HG03108 (cell line): ENCODE measurements around the gene TMEM250.

Experiments
- ATAC-seq: cut with Tn5 transposase; IDR thresholded peaks from one replicate; pipeline ENCODE4 v1.9.1; 2021; ENCODE audit warnings: moderate library complexity; ENCODE audit not compliant: unreplicated experiment

The TMEM250 gene

GRCh38 chr9:136133191-136133958 is 14.7 kb upstream of the TMEM250 start:
- ATAC-seq, result no peak

- no peak for ATAC-seq
Measured at GRCh38 chr9:136132512-136133050, 13.9 kb upstream of the TMEM250 start.

GRCh38 chr9:136131629-136132511 is 13.2 kb upstream of the TMEM250 start:
- ATAC-seq, result no peak

GRCh38 chr9:136129176-136129575 is 10.5 kb upstream of the TMEM250 start:
- no peak for ATAC-seq

- no peak for ATAC-seq
Measured at GRCh38 chr9:136128436-136128835, 9.8 kb upstream of the TMEM250 start.

- no peak for ATAC-seq
Measured at GRCh38 chr9:136127313-136127712, 8.6 kb upstream of the TMEM250 start.

GRCh38 chr9:136124976-136125692 is 6.5 kb upstream of the TMEM250 start:
- ATAC-seq, result no peak

GRCh38 chr9:136122425-136123383 is 4.0 kb upstream of the TMEM250 start:
- no peak for ATAC-seq

- ATAC-seq, result no peak
Measured at GRCh38 chr9:136121801-136122200, 3.1 kb upstream of the TMEM250 start.

- no peak for ATAC-seq
Measured at GRCh38 chr9:136120438-136120844, 1.8 kb upstream of the TMEM250 start.

- ATAC-seq, result no peak
Measured at GRCh38 chr9:136119883-136120393, 1.3 kb upstream of the TMEM250 start.

GRCh38 chr9:136119061-136119882 is 597 bp upstream of the TMEM250 start:
- ATAC-seq, result no peak

- ATAC-seq, result peak; percentile 1
Measured at GRCh38 chr9:136117916-136118319, 757 bp downstream of the TMEM250 start.

GRCh38 chr9:136117291-136117915 is 1.3 kb downstream of the TMEM250 start:
- no peak for ATAC-seq

GRCh38 chr9:136116360-136117098 is 2.1 kb downstream of the TMEM250 start:
- ATAC-seq, result no peak

GRCh38 chr9:136115641-136116359 is 2.9 kb downstream of the TMEM250 start:
- no peak for ATAC-seq

- ATAC-seq, result no peak
Measured at GRCh38 chr9:136115206-136115605, 3.5 kb downstream of the TMEM250 start.
